Smooth muscle cell (in vitro differentiated cells): ENCODE results near the gene KRTAP4-5. TPM values are rescaled to one million over a fixed set of nuclear protein-coding genes. Genes with fewer than 3 reads are reported as not detected.
"Not testable (repeated sequence)": the region's sequence is repeated elsewhere in the genome, so short reads cannot be mapped to it uniquely, and the experiment has no call there.

Source experiments
- DNase-seq: peaks from one replicate; lab custom pipeline; 2025; ENCODE audit not compliant: unreplicated experiment; lab: John Stamatoyannopoulos, UW
- H2AFZ ChIP-seq: fragments of 200-600 bp; sonication (generic); 2 replicates; pipeline ENCODE4 v1.6.0; 2016; ENCODE audit warnings: antibody characterized with exemption, low read depth, mild to moderate bottlenecking
- H3F3A ChIP-seq: fragments of 200-600 bp; sonication (generic); 2 replicates; pipeline ENCODE4 v1.6.0; 2017; ENCODE audit warnings: antibody characterized with exemption, low read depth
- H3K27ac ChIP-seq: fragments of 200-600 bp; sonication (generic); 2 replicates; pipeline ENCODE4 v1.5.1; 2016; ENCODE audit warnings: low read depth, mild to moderate bottlenecking
- H3K27me3 ChIP-seq: fragments of 200-600 bp; sonication (generic); 2 replicates; pipeline ENCODE4 v1.6.1; 2016; ENCODE audit warnings: low read depth, mild to moderate bottlenecking
- H3K36me3 ChIP-seq: fragments of 200-600 bp; sonication (generic); 2 replicates; pipeline ENCODE4 v1.5.1; 2016; ENCODE audit warnings: low read depth
- H3K4me1 ChIP-seq: fragments of 200-600 bp; sonication (generic); 2 replicates; pipeline ENCODE4 v1.5.1; 2016; ENCODE audit warnings: low read depth
- H3K4me2 ChIP-seq: fragments of 200-600 bp; sonication (generic); 2 replicates; pipeline ENCODE4 v1.6.0; 2016; ENCODE audit warnings: mild to moderate bottlenecking
- H3K4me3 ChIP-seq: fragments of 200-600 bp; sonication (generic); 2 replicates; pipeline ENCODE4 v1.5.1; 2016; ENCODE audit warnings: mild to moderate bottlenecking
- H3K79me2 ChIP-seq: fragments of 200-600 bp; sonication (generic); 2 replicates; pipeline ENCODE4 v1.6.0; 2016; ENCODE audit warnings: low read depth, mild to moderate bottlenecking
- H3K9ac ChIP-seq: fragments of 200-600 bp; sonication (generic); 2 replicates; pipeline ENCODE4 v1.6.0; 2016; ENCODE audit warnings: low read depth
- H3K9me3 ChIP-seq: fragments of 200-600 bp; sonication (generic); replicated peaks from 2 replicates; pipeline ENCODE4 v1.5.1; 2016; ENCODE audit warnings: low read depth
- H4K20me1 ChIP-seq: fragments of 200-600 bp; sonication (generic); 2 replicates; pipeline ENCODE4 v1.6.0; 2016; ENCODE audit warnings: low read depth
- CTCF ChIP-seq: fragments of 200-600 bp; sonication (generic); IDR thresholded peaks from 2 replicates; pipeline ENCODE4 v1.5.1; 2017; ENCODE audit warnings: borderline replicate concordance, mild to moderate bottlenecking, antibody characterized with exemption; ENCODE audit not compliant: insufficient read depth, poor library complexity, severe bottlenecking
- WGBS: methylation state at CpG from one replicate; pipeline ENCODE4 v1.1.7; 2016; ENCODE audit warnings: low lambda C conversion rate; 5-methylcytosine and 5-hydroxymethylcytosine counted together
- polyA plus RNA-seq: library from polyadenylated mRNA; unstranded; fragments of >200 nt; fragmentation: Nextera tagmentation; extraction: Ambion mirVana; gene quantifications from 2 replicates; pipeline ENCODE4 v1.2.1, GENCODE V29; 2016
- total RNA-seq: library from RNA; depleted of rRNA; stranded (reverse); fragments of >200 nt; gene quantifications from 2 replicates; pipeline ENCODE4 v1.2.3, GENCODE V29; 2014

KRTAP4-5 gene
- total RNA-seq (not detected in 2 replicates), polyA plus RNA-seq (not detected in 2 replicates)

- TF ChIP-seq CTCF = no peak
- WGBS = 84% methylated on average over 2 of the region's 2 CpGs
Observed at GRCh38 chr17:41149652-41149985, at the start of gene KRTAP4-5. Gene KRTAP4-5, minus strand, starts transcription at chr17:41149825. Its CDS starts 58 bp downstream, at chr17:41149767.

GRCh38 chr17:41196068-41196467 lies 46.4 kb upstream of the KRTAP4-5 start:
- no peak overlapping the region for H3K4me3 ChIP-seq
- no peaks in the 10 kb centered on the region for H3K36me3 ChIP-seq
- no peak overlapping the region for H3K9ac ChIP-seq
- no peak for DNase-seq
- H3K9me3 ChIP-seq = peaks cover 3% of the 10 kb centered on the region
- WGBS = 58% methylated on average over 1 of the region's 1 CpG
- no peaks in the 10 kb centered on the region for H3K27me3 ChIP-seq
- no peaks in the 10 kb centered on the region for H3K4me1 ChIP-seq
- no peak for TF ChIP-seq CTCF
- no peak overlapping the region for H3K27ac ChIP-seq
- no peaks in the 10 kb centered on the region for H3K79me2 ChIP-seq
- H3F3A ChIP-seq = no peaks in the 10 kb centered on the region
- no peak overlapping the region for H3K4me2 ChIP-seq
- no peaks in the 10 kb centered on the region for H4K20me1 ChIP-seq
- no peak overlapping the region for H2AFZ ChIP-seq

More at GRCh38 chr17:41149652-41149985, at the start of gene KRTAP4-5:
- no peak for DNase-seq
- H3K4me2 ChIP-seq = no peak within 1 kb of the TSS
- H4K20me1 ChIP-seq = no peaks in the 10 kb centered on the region
- H3K9ac ChIP-seq = no peak within 1 kb of the TSS
- no peaks in the 10 kb centered on the region for H3K9me3 ChIP-seq
- H3K4me3 ChIP-seq = no peak within 1 kb of the TSS
- H3K79me2 ChIP-seq = no peaks in the 10 kb centered on the region
- no peaks in the 10 kb centered on the region for H3K27me3 ChIP-seq
- no peaks in the 10 kb centered on the region for H3F3A ChIP-seq
- H2AFZ ChIP-seq = no peak within 1 kb of the TSS
- no peak within 1 kb of the TSS for H3K27ac ChIP-seq
- H3K36me3 ChIP-seq = no peaks in the 10 kb centered on the region
- no peaks in the 10 kb centered on the region for H3K4me1 ChIP-seq

- Histone ChIP-seq H3K79me2 (no peaks in the 10 kb centered on the region), H3K4me2 (no peak overlapping the region), H3K9ac (no peak overlapping the region), H3K36me3 (no peaks in the 10 kb centered on the region), H3K4me3 (no peak overlapping the region), H2AFZ (no peak overlapping the region), H3K27ac (no peak overlapping the region), H3K9me3 (no peaks in the 10 kb centered on the region), H3F3A (no peaks in the 10 kb centered on the region), H3K4me1 (no peaks in the 10 kb centered on the region), H4K20me1 (no peaks in the 10 kb centered on the region), H3K27me3 (peaks cover 9% of the 10 kb centered on the region)
- 85% methylated on average over 3 of the region's 3 CpGs for WGBS
- TF ChIP-seq CTCF = no peak
- DNase-seq = no peak
Observed at GRCh38 chr17:41190328-41190727, 40.7 kb upstream of the KRTAP4-5 start.

- not testable (repeated sequence) for H3K9me3 ChIP-seq, H3K79me2 ChIP-seq, H3F3A ChIP-seq, H4K20me1 ChIP-seq, H3K4me2 ChIP-seq, H2AFZ ChIP-seq, H3K4me3 ChIP-seq, H3K27me3 ChIP-seq, DNase-seq, H3K36me3 ChIP-seq, H3K27ac ChIP-seq, H3K4me1 ChIP-seq, H3K9ac ChIP-seq
- WGBS = 80% methylated on average over 1 of the region's 1 CpG
Observed at GRCh38 chr17:41189837-41190318, 40.3 kb upstream of the KRTAP4-5 start, which contains the start of gene KRTAP9-1. Gene KRTAP9-1, plus strand, starts transcription at chr17:41189887. Its CDS starts 0 bp downstream, at chr17:41189887.
